Gastrocnemius medialis (tissue), 4 donors: ENCODE data around the gene P2RY2. TPM values are rescaled to one million over a fixed set of nuclear protein-coding genes. Genes with fewer than 3 reads are reported as not detected.
A peak's percentile ranks its signal among the peaks of the same experiment; 100 is the strongest.
"Not testable (repeated sequence)": the region's sequence is repeated elsewhere in the genome, so short reads cannot be mapped to it uniquely, and the experiment has no call there.

Source experiments
- ATAC-seq, 2 donors: fragments of 150-250 bp; one replicate each; pipeline ENCODE4 v1.9.1; 2016
- DNase-seq, 2 donors: peaks; one replicate each; pipeline ENCODE4 v3.0.0-alpha.2; 2019
- H3K27ac ChIP-seq, 4 donors: fragments of 200-600 bp; sonication (generic); 1 replicate in 1 of 4; 2 replicates in 3 of 4; pipeline ENCODE4 v1.5.1; 2016 to 2018; ENCODE audit warnings: mild to moderate bottlenecking in 2 of 4, moderate library complexity in 1 of 4
- H3K27me3 ChIP-seq, 3 donors: fragments of 200-600 bp; sonication (generic) in 2 of 3; 1 replicate in 1 of 3; 2 replicates in 2 of 3; pipeline versions ENCODE4 v1.5.1 to v1.6.0; 2016 to 2019; ENCODE audit warnings: mild to moderate bottlenecking in 1 of 3, moderate library complexity in 1 of 3
- H3K36me3 ChIP-seq, 2 donors: fragments of 200-600 bp; sonication (generic) in 1 of 2; one replicate each; pipeline ENCODE4 v1.5.1; 2017 to 2018
- H3K4me1 ChIP-seq, 2 donors: fragments of 200-600 bp; sonication (generic) in 1 of 2; one replicate each; pipeline ENCODE4 v1.5.1; 2016 to 2017; ENCODE audit warnings: mild to moderate bottlenecking in 2 of 2
- H3K4me3 ChIP-seq, 4 donors: fragments of 200-600 bp; sonication (generic) in 3 of 4; 1 replicate in 1 of 4; 2 replicates in 3 of 4; pipeline ENCODE4 v1.5.1; 2016 to 2019; ENCODE audit warnings: mild to moderate bottlenecking in 2 of 4
- H3K9me3 ChIP-seq, 3 donors: fragments of 200-600 bp; sonication (generic) in 2 of 3; 1 replicate in 1 of 3; 2 replicates in 2 of 3; pipeline ENCODE4 v1.5.1; 2016 to 2019
- CTCF ChIP-seq, 5 experiments: fragments of 450-650 bp in 3 of 5; fragments of 200-600 bp in 2 of 5; sonication (generic) in 2 of 5; IDR thresholded peaks in 4 of 5; conservative IDR thresholded peaks in 1 of 5; 1 replicate in 4 of 5; 2 replicates in 1 of 5; pipeline ENCODE4 v1.5.1; 2016 to 2019; ENCODE audit warnings: antibody characterized with exemption in 5 of 5, mild to moderate bottlenecking in 3 of 5, moderate library complexity in 3 of 5
- POLR2A ChIP-seq, 2 donors: fragments of 450-650 bp; IDR thresholded peaks; one replicate each; pipeline ENCODE4 v1.6.1; 2017; ENCODE audit warnings: antibody characterized with exemption in 2 of 2, mild to moderate bottlenecking in 2 of 2, moderate library complexity in 2 of 2
- in situ Hi-C, 4 donors: fragments of 200-750 bp; cut with MboI; loops; one replicate each; pipeline versions ENCODE4 v1.15.0 to v1.8.0; 2017; ENCODE audit warnings: low sequenced_read_pairs in 4 of 4
- intact Hi-C: fragments of 100-400 bp; cut with DNase I; formaldehyde crosslinking; loops from one replicate; pipeline ENCODE4 v1.15.1; 2023; ENCODE audit warnings: low total_unique reads
- total RNA-seq, 4 donors: library from RNA; depleted of rRNA; stranded (reverse); fragments of >200 nt; gene quantifications; one replicate each; pipeline versions ENCODE4 v1.1.0 to v1.2.3, GENCODE V29; 2016

P2RY2 gene
- total RNA-seq, 4 donors from 2014 or later = 21.8 to 52.6 (median 44.5) TPM

GRCh38 chr11:73271936-73272679 lies 54.0 kb downstream of the P2RY2 start, which contains the start of gene P2RY6:
Gene P2RY6 (plus strand): TSS chr11:73272338. CDS start chr11:73296519, 24,181 bp downstream.
- peak; percentile 21 to 29 for ATAC-seq
- Histone ChIP-seq H3K4me1 (peaks cover 7 to 15% of the 10 kb centered on the region in 2 donors), H3K4me3 (peak within 1 kb of the TSS in 1 of 4 donors; percentile 0), H3K9me3 (no peaks in the 10 kb centered on the region), H3K36me3 (no peaks in the 10 kb centered on the region), H3K27ac (no peak within 1 kb of the TSS), H3K27me3 (no peaks in the 10 kb centered on the region)
- in situ Hi-C loops (no loop called here), intact Hi-C loops (no loop called here)
- no peak for TF ChIP-seq CTCF (IDR thresholded peaks at IDR 0.05 in 4 of 5, conservative IDR thresholded peaks at IDR 0.05 in 1 of 5)
- TF ChIP-seq POLR2A (IDR thresholded peaks at IDR 0.05) = no peak
- peak in 1 of 2 donors; percentile 38 for DNase-seq

- H3K9me3 ChIP-seq = no peaks in the 10 kb centered on the region
- no peak for TF ChIP-seq CTCF (IDR thresholded peaks at IDR 0.05 in 4 of 5, conservative IDR thresholded peaks at IDR 0.05 in 1 of 5)
- TF ChIP-seq POLR2A (IDR thresholded peaks at IDR 0.05) = no peak
- no peaks in the 10 kb centered on the region for H3K27me3 ChIP-seq
- no peaks in the 10 kb centered on the region for H3K36me3 ChIP-seq
- H3K4me1 ChIP-seq = peaks cover 7 to 13% of the 10 kb centered on the region in 2 donors
- H3K27ac ChIP-seq = no peak overlapping the region
- DNase-seq (no peak), ATAC-seq (no peak)
- peak overlapping the region in 1 of 4 donors; percentile 0 for H3K4me3 ChIP-seq
- in situ Hi-C loops (no loop called here), intact Hi-C loops (no loop called here)
Measured at GRCh38 chr11:73272680-73273038, 54.6 kb downstream of the P2RY2 start.

GRCh38 chr11:73273222-73273895 lies 55.3 kb downstream of the P2RY2 start:
- TF ChIP-seq CTCF (IDR thresholded peaks at IDR 0.05 in 4 of 5, conservative IDR thresholded peaks at IDR 0.05 in 1 of 5) (no peak), POLR2A (IDR thresholded peaks at IDR 0.05) (no peak)
- H3K4me1 ChIP-seq = peaks cover 7 to 13% of the 10 kb centered on the region in 2 donors
- no peak for ATAC-seq
- H3K36me3 ChIP-seq = no peaks in the 10 kb centered on the region
- in situ Hi-C loops = no loop called here
- intact Hi-C loops = no loop called here
- H3K27ac ChIP-seq = no peak overlapping the region
- no peak overlapping the region for H3K4me3 ChIP-seq
- peak in 1 of 2 donors; percentile 11 for DNase-seq
- H3K27me3 ChIP-seq = no peaks in the 10 kb centered on the region
- no peaks in the 10 kb centered on the region for H3K9me3 ChIP-seq

GRCh38 chr11:73274191-73274590 lies 56.1 kb downstream of the P2RY2 start:
- ATAC-seq, intact Hi-C loops, DNase-seq, H3K27ac ChIP-seq, in situ Hi-C loops, H3K4me3 ChIP-seq, H3K9me3 ChIP-seq, H3K27me3 ChIP-seq, H3K36me3 ChIP-seq: not testable (repeated sequence)
- H3K4me1 ChIP-seq = peaks cover 7 to 13% of the 10 kb centered on the region in 2 donors

- H3K4me3 ChIP-seq = no peak overlapping the region
Measured at GRCh38 chr11:73274722-73275380, 56.8 kb downstream of the P2RY2 start.

More at GRCh38 chr11:73274722-73275380, 56.8 kb downstream of the P2RY2 start:
- intact Hi-C loops (no loop called here), in situ Hi-C loops (loop anchor here (25.0 kb wide), 1 partner anchor 438 kb away; no protein-coding TSS in a partner anchor)
- TF ChIP-seq POLR2A (IDR thresholded peaks at IDR 0.05) (no peak), CTCF (IDR thresholded peaks at IDR 0.05 in 4 of 5, conservative IDR thresholded peaks at IDR 0.05 in 1 of 5) (no peak)
- Histone ChIP-seq H3K27ac (no peak overlapping the region), H3K27me3 (no peaks in the 10 kb centered on the region), H3K9me3 (no peaks in the 10 kb centered on the region), H3K36me3 (no peaks in the 10 kb centered on the region), H3K4me1 (peaks cover 7 to 13% of the 10 kb centered on the region in 2 donors)
- peak in 1 of 2 donors; percentile 28 for ATAC-seq
- DNase-seq = peak in 1 of 2 donors; percentile 23
